GM23338 (cell line): ENCODE measurements around the gene ANTXR1. TPM values are rescaled to one million over a fixed set of nuclear protein-coding genes. Genes with fewer than 3 reads are reported as not detected.

Source experiments
- ATAC-seq: fragments of 200-7000 bp; cut with Tn5 transposase; 3 replicates; pipeline ENCODE4 v1.9.1; 2020
- DNase-seq: peaks from one replicate; pipeline ENCODE4 v3.0.0-alpha.2; 2015; ENCODE audit warnings: low spot score
- H2AFZ ChIP-seq: fragments of 200-600 bp; sonication (generic); 2 replicates; pipeline ENCODE4 v1.8.0; 2016; ENCODE audit warnings: antibody characterized with exemption, mild to moderate bottlenecking, moderate library complexity
- H3F3A ChIP-seq: fragments of 200-600 bp; sonication (generic); replicated peaks from 2 replicates; pipeline ENCODE4 v1.8.0; 2017; ENCODE audit warnings: antibody characterized with exemption, mixed run types, low read depth
- H3K27ac ChIP-seq: fragments of 200-600 bp; sonication (generic); 2 replicates; pipeline ENCODE4 v1.6.1; 2016; ENCODE audit warnings: low read depth
- H3K27me3 ChIP-seq: fragments of 200-600 bp; sonication (generic); 2 replicates; pipeline ENCODE4 v1.8.0; 2016; ENCODE audit warnings: mild to moderate bottlenecking, mixed run types, moderate library complexity; ENCODE audit not compliant: insufficient read depth
- H3K36me3 ChIP-seq: fragments of 200-600 bp; sonication (generic); 2 replicates; pipeline ENCODE4 v1.8.0; 2016; ENCODE audit warnings: mild to moderate bottlenecking; ENCODE audit not compliant: insufficient read depth
- H3K4me1 ChIP-seq: fragments of 200-600 bp; sonication (generic); 2 replicates; pipeline ENCODE4 v1.8.0; 2016; ENCODE audit warnings: mild to moderate bottlenecking, moderate library complexity; ENCODE audit not compliant: insufficient read depth
- H3K4me2 ChIP-seq: fragments of 200-600 bp; sonication (generic); 2 replicates; pipeline ENCODE4 v1.7.1; 2017; ENCODE audit warnings: mixed run types
- H3K4me3 ChIP-seq: fragments of 200-600 bp; sonication (generic); 2 replicates; pipeline ENCODE4 v1.6.1; 2016; ENCODE audit warnings: mixed run types
- H3K79me2 ChIP-seq: fragments of 200-600 bp; sonication (generic); replicated peaks from 2 replicates; pipeline ENCODE4 v1.8.0; 2017; ENCODE audit warnings: mild to moderate bottlenecking; ENCODE audit not compliant: insufficient read depth
- H3K9me2 ChIP-seq: fragments of 200-600 bp; sonication (generic); 2 replicates; pipeline ENCODE4 v1.8.0; 2017; ENCODE audit not compliant: insufficient read depth
- H4K20me1 ChIP-seq: fragments of 200-600 bp; sonication (generic); replicated peaks from 2 replicates; pipeline ENCODE4 v1.8.0; 2017; ENCODE audit warnings: mild to moderate bottlenecking; ENCODE audit not compliant: insufficient read depth
- H3K27ac Mint-ChIP-seq: 2 replicates; pipeline ENCODE4 v1.8.0; 2020; ENCODE audit warnings: inconsistent platforms, mild to moderate bottlenecking, moderate library complexity, mixed read lengths
- H3K27me3 Mint-ChIP-seq: 3 replicates; pipeline ENCODE4 v1.8.0; 2022; ENCODE audit warnings: low read depth, mild to moderate bottlenecking, moderate library complexity, mixed read lengths, inconsistent platforms; ENCODE audit not compliant: insufficient read depth, poor library complexity
- H3K36me3 Mint-ChIP-seq: 3 replicates; pipeline ENCODE4 v1.8.0; 2021; ENCODE audit warnings: low read depth, mild to moderate bottlenecking, inconsistent platforms, moderate library complexity, mixed read lengths
- H3K4me1 Mint-ChIP-seq: 3 replicates; pipeline ENCODE4 v1.8.0; 2020; ENCODE audit warnings: mild to moderate bottlenecking, inconsistent platforms, mixed read lengths
- H3K4me3 Mint-ChIP-seq: 3 replicates; pipeline ENCODE4 v1.8.0; 2021; ENCODE audit warnings: moderate library complexity, mild to moderate bottlenecking, inconsistent platforms, mixed read lengths
- H3K9me3 Mint-ChIP-seq: 3 replicates; pipeline ENCODE4 v1.8.0; 2020; ENCODE audit warnings: moderate library complexity, mild to moderate bottlenecking, inconsistent platforms, mixed read lengths
- CREB1 ChIP-seq: fragments of 250-450 bp; sonication (Bioruptor Pico); IDR thresholded peaks from 2 replicates; pipeline ENCODE4 v1.5.0; 2020; ENCODE audit warnings: low read depth, mild to moderate bottlenecking, moderate library complexity
- EZH2phosphoT487 ChIP-seq: fragments of 200-600 bp; sonication (generic); IDR thresholded peaks from one replicate; pipeline ENCODE4 v1.8.1; 2018; ENCODE audit warnings: antibody characterized with exemption; ENCODE audit not compliant: unreplicated experiment
- POLR2AphosphoS5 ChIP-seq: IDR thresholded peaks from 2 replicates; pipeline ENCODE4 v1.6.1; 2016; ENCODE audit warnings: antibody characterized with exemption, low read depth
- STAT1 ChIP-seq: IDR thresholded peaks from one replicate; pipeline ENCODE4 v1.6.1; 2016; ENCODE audit warnings: antibody characterized with exemption; ENCODE audit not compliant: unreplicated experiment
- ZNF114 ChIP-seq: fragments of 250-450 bp; sonication (Bioruptor Pico); IDR thresholded peaks from 2 replicates; pipeline ENCODE4 v1.5.0; 2020; ENCODE audit warnings: mild to moderate bottlenecking, moderate library complexity
- polyA plus RNA-seq: library from polyadenylated mRNA; unstranded; fragments of >200 nt; fragmentation: Nextera tagmentation; extraction: Ambion mirVana; gene quantifications from 2 replicates; pipeline ENCODE4 v1.2.1, GENCODE V29; 2016
- total RNA-seq: library from RNA; depleted of rRNA; stranded (reverse); fragments of >200 nt; shearing (Covaris generic); gene quantifications from 2 replicates; pipeline ENCODE4 v1.2.3, GENCODE V29; 2014
- TF ChIP-seq, protein P1 (sequence below): fragments of 250-450 bp; sonication (Bioruptor Pico); IDR thresholded peaks from 2 replicates; pipeline ENCODE4 v1.5.0; 2020; ENCODE audit warnings: mild to moderate bottlenecking, moderate library complexity
- TF ChIP-seq, protein P2 (sequence below): IDR thresholded peaks from 2 replicates; pipeline ENCODE4 v1.6.1; 2016; ENCODE audit warnings: antibody characterized with exemption
- TF ChIP-seq, protein P3 (sequence below), 2 experiments: fragments of 200-600 bp in 1 of 2; sonication (generic) in 1 of 2; conservative IDR thresholded peaks; 2 replicates each; pipeline versions ENCODE4 v1.5.1 to v1.6.1; 2016 to 2017; ENCODE audit warnings: antibody characterized with exemption in 2 of 2, low read depth in 2 of 2, mild to moderate bottlenecking in 2 of 2, moderate library complexity in 1 of 2

ANTXR1 gene
- total and polyA plus RNA-seq, 2 experiments from 2014 or later, result 16.1 to 23.1 TPM

DNA sequence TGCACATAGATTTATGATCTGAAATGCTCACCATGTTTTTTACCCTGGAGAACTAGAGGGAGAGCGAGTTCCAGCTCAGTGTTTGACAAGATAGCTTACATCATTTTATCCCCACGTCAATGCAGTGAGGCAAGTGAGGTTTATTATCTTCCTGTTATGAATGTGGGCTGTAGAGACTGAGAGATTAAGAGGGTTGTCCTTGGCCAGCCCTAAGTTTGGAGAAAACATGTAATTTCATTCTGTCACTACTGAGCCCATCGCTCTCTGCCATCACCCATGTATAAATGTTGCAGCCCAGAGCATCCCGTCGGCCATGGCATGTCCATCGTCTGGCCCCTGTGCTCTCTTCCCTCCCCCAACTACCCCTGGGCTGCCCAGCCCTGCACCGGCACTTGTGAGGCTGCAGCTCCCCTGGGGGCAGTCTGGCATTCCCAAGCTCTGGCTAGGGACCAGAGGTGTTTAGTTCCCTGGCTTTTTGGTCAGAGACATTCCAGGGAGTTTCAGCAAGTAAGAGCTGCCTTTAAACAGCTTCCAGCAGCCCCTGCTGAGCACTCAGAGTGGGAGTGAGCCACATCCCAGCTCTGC, 136.7 kb downstream of the ANTXR1 start (continued):
- TF ChIP-seq, protein P1, sequence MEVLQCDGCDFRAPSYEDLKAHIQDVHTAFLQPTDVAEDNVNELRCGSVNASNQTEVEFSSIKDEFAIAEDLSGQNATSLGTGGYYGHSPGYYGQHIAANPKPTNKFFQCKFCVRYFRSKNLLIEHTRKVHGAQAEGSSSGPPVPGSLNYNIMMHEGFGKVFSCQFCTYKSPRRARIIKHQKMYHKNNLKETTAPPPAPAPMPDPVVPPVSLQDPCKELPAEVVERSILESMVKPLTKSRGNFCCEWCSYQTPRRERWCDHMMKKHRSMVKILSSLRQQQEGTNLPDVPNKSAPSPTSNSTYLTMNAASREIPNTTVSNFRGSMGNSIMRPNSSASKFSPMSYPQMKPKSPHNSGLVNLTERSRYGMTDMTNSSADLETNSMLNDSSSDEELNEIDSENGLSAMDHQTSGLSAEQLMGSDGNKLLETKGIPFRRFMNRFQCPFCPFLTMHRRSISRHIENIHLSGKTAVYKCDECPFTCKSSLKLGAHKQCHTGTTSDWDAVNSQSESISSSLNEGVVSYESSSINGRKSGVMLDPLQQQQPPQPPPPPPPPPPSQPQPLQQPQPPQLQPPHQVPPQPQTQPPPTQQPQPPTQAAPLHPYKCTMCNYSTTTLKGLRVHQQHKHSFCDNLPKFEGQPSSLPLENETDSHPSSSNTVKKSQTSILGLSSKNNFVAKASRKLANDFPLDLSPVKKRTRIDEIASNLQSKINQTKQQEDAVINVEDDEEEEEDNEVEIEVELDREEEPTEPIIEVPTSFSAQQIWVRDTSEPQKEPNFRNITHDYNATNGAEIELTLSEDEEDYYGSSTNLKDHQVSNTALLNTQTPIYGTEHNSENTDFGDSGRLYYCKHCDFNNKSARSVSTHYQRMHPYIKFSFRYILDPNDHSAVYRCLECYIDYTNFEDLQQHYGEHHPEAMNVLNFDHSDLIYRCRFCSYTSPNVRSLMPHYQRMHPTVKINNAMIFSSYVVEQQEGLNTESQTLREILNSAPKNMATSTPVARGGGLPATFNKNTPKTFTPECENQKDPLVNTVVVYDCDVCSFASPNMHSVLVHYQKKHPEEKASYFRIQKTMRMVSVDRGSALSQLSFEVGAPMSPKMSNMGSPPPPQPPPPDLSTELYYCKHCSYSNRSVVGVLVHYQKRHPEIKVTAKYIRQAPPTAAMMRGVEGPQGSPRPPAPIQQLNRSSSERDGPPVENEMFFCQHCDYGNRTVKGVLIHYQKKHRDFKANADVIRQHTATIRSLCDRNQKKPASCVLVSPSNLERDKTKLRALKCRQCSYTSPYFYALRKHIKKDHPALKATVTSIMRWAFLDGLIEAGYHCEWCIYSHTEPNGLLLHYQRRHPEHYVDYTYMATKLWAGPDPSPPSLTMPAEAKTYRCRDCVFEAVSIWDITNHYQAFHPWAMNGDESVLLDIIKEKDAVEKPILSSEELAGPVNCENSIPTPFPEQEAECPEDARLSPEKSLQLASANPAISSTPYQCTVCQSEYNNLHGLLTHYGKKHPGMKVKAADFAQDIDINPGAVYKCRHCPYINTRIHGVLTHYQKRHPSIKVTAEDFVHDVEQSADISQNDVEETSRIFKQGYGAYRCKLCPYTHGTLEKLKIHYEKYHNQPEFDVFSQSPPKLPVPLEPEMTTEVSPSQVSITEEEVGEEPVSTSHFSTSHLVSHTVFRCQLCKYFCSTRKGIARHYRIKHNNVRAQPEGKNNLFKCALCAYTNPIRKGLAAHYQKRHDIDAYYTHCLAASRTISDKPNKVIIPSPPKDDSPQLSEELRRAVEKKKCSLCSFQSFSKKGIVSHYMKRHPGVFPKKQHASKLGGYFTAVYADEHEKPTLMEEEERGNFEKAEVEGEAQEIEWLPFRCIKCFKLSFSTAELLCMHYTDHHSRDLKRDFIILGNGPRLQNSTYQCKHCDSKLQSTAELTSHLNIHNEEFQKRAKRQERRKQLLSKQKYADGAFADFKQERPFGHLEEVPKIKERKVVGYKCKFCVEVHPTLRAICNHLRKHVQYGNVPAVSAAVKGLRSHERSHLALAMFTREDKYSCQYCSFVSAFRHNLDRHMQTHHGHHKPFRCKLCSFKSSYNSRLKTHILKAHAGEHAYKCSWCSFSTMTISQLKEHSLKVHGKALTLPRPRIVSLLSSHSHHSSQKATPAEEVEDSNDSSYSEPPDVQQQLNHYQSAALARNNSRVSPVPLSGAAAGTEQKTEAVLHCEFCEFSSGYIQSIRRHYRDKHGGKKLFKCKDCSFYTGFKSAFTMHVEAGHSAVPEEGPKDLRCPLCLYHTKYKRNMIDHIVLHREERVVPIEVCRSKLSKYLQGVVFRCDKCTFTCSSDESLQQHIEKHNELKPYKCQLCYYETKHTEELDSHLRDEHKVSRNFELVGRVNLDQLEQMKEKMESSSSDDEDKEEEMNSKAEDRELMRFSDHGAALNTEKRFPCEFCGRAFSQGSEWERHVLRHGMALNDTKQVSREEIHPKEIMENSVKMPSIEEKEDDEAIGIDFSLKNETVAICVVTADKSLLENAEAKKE (CRISPR knock-in tag), result no peak
- no peak for TF ChIP-seq POLR2AphosphoS5
- TF ChIP-seq ZNF114 (CRISPR knock-in tag), result no peak
- TF ChIP-seq, protein P2, sequence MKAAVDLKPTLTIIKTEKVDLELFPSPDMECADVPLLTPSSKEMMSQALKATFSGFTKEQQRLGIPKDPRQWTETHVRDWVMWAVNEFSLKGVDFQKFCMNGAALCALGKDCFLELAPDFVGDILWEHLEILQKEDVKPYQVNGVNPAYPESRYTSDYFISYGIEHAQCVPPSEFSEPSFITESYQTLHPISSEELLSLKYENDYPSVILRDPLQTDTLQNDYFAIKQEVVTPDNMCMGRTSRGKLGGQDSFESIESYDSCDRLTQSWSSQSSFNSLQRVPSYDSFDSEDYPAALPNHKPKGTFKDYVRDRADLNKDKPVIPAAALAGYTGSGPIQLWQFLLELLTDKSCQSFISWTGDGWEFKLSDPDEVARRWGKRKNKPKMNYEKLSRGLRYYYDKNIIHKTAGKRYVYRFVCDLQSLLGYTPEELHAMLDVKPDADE, result no peak
- TF ChIP-seq EZH2phosphoT487, result no peak
- no peak for TF ChIP-seq CREB1

DNA sequence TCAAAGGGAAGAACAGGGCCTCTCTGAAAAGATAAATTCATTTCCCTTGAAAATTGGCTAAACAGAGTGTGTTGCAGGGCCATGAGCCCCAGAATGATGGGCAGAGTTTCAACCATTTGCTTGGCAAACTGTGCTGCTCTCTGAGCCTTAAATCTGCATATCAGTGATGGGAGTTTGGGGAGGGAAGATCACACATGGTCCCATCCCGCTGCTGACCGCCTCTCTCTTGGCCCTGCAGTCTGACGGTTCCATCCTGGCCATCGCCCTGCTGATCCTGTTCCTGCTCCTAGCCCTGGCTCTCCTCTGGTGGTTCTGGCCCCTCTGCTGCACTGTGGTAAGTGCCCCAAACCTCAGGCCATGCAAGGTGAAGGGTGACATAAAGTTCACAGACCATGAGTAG, 139.0 kb downstream of the ANTXR1 start:
- no peaks in the 10 kb centered on the region for H3F3A ChIP-seq
- H3K9me2 ChIP-seq, result no peaks in the 10 kb centered on the region
- H3K36me3 ChIP-seq, result no peaks in the 10 kb centered on the region
- no peaks in the 10 kb centered on the region for H3K27me3 ChIP-seq
- no peaks in the 10 kb centered on the region; the same call in 1 of the 2 replicates for H4K20me1 ChIP-seq
- Mint-ChIP-seq H3K4me1 (peaks cover 27% of the 10 kb centered on the region), H3K4me3 (no peak overlapping the region), H3K27me3 (no peaks in the 10 kb centered on the region), H3K36me3 (peaks cover 13% of the 10 kb centered on the region), H3K27ac (no peak overlapping the region), H3K9me3 (no peaks in the 10 kb centered on the region; the same call in 2 of the 3 replicates)
- ATAC-seq, result no peak
- no peak overlapping the region for H2AFZ ChIP-seq
- no peak overlapping the region for H3K4me2 ChIP-seq
- no peaks in the 10 kb centered on the region for H3K79me2 ChIP-seq
- H3K4me1 ChIP-seq, result peaks cover 4% of the 10 kb centered on the region
- no peak for DNase-seq
- no peak overlapping the region for H3K4me3 ChIP-seq
- H3K27ac ChIP-seq, result no peak overlapping the region
- no peak for TF ChIP-seq STAT1
- TF ChIP-seq, protein P3, sequence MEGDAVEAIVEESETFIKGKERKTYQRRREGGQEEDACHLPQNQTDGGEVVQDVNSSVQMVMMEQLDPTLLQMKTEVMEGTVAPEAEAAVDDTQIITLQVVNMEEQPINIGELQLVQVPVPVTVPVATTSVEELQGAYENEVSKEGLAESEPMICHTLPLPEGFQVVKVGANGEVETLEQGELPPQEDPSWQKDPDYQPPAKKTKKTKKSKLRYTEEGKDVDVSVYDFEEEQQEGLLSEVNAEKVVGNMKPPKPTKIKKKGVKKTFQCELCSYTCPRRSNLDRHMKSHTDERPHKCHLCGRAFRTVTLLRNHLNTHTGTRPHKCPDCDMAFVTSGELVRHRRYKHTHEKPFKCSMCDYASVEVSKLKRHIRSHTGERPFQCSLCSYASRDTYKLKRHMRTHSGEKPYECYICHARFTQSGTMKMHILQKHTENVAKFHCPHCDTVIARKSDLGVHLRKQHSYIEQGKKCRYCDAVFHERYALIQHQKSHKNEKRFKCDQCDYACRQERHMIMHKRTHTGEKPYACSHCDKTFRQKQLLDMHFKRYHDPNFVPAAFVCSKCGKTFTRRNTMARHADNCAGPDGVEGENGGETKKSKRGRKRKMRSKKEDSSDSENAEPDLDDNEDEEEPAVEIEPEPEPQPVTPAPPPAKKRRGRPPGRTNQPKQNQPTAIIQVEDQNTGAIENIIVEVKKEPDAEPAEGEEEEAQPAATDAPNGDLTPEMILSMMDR (conservative IDR thresholded peaks at IDR 0.05; ENCODE audit: low read depth in 2 of 2), result no peak
